GM21423 (cell line): Measurements from ENCODE around the gene NRK.
"Not testable (repeated sequence)": the region's sequence is repeated elsewhere in the genome, so short reads cannot be mapped to it uniquely, and the experiment has no call there.

Source experiments
- ATAC-seq: cut with Tn5 transposase; IDR thresholded peaks from one replicate; pipeline ENCODE4 v1.9.1; 2021; ENCODE audit warnings: mild to moderate bottlenecking, moderate library complexity; ENCODE audit not compliant: unreplicated experiment

The NRK gene

DNA sequence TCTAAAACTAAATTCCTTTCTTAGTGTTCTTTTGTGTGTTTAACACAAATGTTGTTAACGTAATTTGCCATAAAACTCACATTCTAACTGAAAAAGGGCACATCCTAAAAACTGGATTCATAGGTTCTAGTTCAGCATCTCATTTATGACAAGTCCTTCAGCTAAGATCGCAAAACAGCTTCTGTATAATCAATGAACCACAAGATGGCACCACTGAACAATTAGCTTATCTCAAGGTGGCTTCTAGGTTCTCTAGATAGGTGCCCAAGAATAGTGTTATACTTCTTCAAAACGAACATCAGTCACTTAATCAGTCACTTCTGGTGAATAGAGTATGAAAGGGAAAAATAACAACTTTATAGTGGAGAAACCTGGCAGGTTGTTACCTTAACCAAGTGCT lies 54.3 kb downstream of the NRK start:
- ATAC-seq: no peak

GRCh38 chrX:105880491-105880890 lies 58.2 kb downstream of the NRK start:
- no peak for ATAC-seq

- no peak for ATAC-seq
These were observed 60.4 kb downstream of the NRK start for GRCh38 chrX:105882581-105883275.

DNA sequence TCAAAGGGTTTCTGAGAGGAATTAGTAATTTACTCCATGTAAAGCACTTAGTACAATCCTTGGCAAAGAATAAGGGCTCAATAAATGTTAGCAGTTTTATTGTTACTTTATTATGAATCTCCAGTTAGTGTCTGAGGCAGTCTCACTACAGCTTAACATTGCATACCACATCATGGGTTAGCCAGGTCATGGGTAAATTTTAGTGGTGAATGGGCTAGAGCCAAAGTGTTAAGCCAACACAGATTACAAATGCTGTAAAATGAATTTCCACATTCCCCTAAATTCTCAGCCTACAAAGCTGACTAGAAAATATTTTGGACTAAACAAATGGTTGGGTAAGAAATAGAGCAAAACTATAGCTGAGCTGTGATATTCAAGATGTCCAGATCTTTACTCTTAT lies 72.4 kb downstream of the NRK start:
- ATAC-seq: no peak

- ATAC-seq: no peak
These were observed 87.2 kb downstream of the NRK start for GRCh38 chrX:105909576-105909975.

DNA sequence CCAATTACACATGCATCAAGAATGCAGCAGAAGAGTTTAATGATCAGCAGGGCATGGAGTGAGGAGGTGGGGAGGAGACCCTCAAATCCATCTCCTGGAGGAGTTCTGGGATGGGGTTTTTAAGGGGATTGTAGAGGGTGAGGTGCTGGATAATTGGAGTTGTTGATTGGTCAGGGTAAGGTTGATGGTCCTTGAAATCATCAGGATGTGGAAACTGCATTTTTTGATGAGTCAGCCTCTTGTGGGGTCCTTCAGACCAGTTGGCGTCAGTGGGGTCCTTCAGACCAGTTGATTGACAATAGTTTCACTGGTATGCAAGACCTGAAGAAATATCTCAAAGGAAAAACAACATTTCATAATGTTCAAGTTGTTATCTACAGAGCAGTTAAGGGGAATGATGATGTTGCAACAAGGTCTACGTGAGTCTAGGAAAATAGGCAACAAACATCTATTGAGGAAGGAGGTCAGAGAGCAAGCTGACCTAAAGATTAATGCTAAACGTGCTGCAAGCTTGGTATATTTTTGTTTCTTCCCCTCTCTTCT lies 88.3 kb downstream of the NRK start:
- no peak for ATAC-seq

DNA sequence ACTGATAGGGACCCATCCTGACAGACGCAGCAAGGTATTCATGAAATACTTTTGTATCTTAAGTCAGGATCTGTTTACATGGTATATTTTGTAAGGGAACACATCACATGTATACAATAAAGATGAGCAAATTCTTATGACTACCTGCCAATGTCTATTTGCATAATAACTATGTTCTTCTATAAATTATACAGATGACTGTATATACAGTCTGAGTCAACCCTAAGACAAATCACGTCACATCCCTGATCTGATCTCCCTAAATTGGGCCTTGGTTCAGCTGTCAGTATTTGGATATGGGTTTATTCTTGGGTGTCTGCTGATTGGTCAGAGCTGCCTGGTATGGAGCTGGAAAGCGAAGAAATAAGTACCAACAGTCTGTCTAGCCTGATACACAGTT lies 122.9 kb downstream of the NRK start:
- no peak for ATAC-seq

GRCh38 chrX:105969487-105969886 lies 147.1 kb downstream of the NRK start:
- no peak for ATAC-seq

DNA sequence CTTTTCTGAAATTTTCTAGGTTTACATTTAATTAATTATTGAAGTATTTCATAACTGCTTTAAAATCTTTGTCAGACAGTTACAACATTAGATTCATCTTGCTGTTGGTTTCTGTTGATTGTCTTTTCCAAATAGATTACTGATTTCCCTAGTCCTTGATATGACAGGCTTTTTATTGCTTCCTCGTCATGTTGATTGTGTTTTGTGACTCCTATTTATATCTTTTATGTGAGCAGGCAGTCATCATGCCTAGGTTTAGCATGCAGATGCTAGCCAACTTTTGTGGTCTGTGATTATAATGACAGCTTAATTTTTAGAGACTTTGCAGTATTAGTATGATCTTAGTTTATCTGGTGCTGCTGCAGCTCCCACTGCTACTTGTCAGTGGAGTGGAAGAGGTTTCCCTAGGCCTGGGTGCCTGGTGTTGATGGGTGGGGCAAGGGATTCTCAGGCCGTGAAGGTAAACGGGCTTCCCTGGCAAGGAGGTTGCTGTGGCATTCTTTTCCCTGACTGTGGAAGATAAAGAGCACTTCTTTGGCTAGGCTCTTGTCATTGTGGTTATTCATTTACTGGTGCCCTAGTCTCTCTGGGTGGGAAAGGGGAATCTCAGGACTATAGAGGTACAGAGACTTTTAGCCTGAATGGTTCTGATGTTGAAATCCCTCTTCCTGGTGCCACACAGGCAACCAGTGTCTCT lies 150.5 kb downstream of the NRK start:
- no peak for ATAC-seq

- ATAC-seq: no peak
These were observed 151.0 kb downstream of the NRK start for GRCh38 chrX:105973387-105973739.

DNA sequence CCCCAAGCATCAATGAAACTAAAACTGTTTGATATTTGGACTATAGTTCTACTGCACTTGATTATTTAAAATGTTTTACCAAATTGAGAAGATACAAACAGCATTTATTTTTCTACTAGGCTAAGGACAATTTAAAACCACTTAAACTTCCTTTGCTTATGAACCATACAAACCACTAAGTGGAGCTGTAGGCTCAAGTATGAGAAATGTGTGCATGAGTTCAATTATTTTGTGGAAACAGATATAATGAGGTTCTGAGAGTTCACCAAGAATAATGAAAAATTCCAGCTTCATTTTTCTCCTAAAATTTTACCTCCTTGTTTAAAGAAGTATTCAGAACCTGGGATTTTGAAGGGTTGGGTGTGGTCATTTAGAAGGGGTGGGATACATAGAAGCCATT lies 153.0 kb downstream of the NRK start:
- ATAC-seq: no peak

DNA sequence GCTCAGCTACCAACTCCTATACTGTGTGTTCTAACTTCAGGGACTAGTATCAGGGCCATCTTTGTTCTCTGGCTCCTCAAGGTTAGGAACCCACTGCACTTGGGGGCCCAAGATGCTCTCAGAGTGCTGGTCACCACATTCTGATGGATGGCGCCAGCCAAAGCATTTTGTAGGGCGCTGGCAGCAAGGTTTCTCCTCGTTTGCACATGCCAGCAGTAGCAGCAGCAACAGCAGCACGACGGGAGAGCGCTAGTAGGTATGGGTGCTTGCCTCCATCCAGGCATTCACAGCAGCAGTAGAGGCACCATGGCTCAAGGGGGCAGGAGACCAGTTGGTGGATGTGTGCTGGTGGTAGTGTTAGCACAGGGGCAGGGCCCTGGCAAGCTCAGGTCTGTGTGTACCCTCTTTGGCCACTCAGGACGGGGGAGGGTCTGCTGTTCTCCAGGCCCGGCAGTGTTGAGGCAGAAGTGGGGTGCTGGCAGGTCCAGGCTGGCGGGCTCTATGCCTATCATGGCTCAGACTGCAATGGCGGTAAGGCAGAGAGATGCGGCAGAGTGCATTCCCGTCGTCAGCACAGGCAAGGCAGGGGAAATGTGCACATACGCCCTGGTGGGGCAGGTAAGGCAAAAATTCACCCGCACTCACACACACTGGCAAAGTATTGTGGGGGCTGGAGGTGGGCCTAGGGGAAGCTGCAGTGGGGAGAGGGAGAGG lies 159.6 kb downstream of the NRK start:
- no peak for ATAC-seq

- not testable (repeated sequence) for ATAC-seq
These were observed 166.1 kb downstream of the NRK start for GRCh38 chrX:105988487-105988886.

DNA sequence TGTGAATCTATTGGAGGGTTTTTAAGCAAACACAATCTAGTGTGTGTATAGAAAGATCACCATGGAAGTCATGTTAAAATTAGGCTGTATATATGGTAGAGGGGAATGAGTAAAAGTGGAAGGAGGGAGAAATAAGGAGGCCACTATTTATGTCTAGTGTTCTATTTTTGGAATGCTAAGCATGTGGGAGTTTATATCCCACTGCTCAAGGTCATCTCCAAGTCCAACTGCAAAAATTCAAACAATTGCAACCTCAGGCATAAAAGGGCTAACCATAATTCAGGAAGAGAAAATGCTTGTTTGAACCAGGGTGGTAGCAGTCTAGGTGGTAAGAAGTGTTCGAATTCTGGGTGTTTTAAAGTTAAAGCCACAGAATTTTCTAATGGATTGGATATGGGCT lies 177.0 kb downstream of the NRK start:
- ATAC-seq: no peak

DNA sequence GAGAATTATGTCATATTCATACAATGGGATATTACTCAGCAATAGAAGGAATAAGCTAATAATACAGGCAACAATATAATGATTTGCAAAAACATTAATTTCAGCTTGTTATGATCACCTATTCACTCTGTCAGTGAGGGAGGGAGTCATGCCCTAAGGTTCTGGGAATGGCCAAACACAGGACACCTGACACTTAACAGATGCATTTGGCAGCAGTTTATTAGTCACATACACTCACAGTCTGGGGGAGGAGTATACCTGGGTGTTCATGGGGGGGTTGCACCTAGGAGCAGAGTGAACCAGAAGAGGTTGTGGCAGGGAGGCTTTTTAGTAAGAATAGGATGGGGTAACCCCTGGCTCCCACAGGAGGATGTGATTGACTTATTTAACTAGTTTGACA lies 177.9 kb downstream of the NRK start:
- ATAC-seq: no peak

DNA sequence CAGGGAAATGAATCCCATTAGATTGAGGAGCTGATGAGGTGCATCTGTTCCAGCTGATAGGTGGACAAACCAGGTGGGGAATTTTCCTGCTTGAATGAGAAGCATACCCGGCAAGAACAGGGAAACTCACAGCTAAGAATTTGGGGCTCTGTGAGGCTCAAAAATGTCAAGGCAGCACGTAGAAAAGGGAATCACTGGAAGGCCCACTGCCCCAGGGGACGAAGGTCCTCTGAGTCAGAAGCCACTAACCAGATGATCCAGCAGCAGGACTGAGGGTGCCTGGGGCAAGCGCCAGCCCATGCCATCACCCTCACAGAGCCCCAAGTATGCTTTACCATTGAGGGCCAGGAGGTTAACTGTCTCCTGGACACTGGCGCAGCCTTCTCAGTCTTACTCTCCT lies 178.3 kb downstream of the NRK start:
- not testable (repeated sequence) for ATAC-seq

DNA sequence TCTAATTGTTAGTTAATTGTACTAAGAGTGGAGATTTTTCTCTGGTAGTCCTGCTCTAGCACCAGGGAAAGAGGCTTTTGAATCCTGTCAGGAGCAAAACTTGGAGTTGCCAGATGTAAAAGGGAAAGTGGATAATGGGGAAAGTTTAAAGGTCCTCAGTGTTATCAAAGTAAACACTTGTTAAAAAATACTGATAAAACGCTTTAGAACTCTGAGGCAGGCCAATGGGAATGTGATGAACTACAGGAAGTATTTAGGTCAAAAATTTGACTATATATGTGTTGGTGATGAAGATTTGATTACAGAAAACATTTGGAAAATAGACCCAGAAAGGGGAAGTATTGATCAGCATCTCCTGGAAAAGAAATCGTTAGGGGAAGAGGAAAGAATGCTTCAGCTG lies 183.3 kb downstream of the NRK start:
- no peak for ATAC-seq

GRCh38 chrX:106007815-106008214 lies 185.5 kb downstream of the NRK start:
- ATAC-seq: no peak
